Peyer's patch (tissue), 4 donors: ENCODE results near the gene CTBP1.

Experiments used
- POLR2A ChIP-seq, 2 donors: fragments of 450-650 bp; IDR thresholded peaks; one replicate each; pipeline ENCODE4 v1.5.1; 2017; ENCODE audit warnings: antibody characterized with exemption in 2 of 2, mild to moderate bottlenecking in 2 of 2, moderate library complexity in 2 of 2
- TF ChIP-seq, protein P1 (sequence below), 6 experiments: fragments of 450-650 bp in 4 of 6; fragments of 200-600 bp in 2 of 6; sonication (generic) in 1 of 6; IDR thresholded peaks; one replicate each; pipeline ENCODE4 v1.5.1; 2017 to 2019; ENCODE audit warnings: antibody characterized with exemption in 6 of 6, mild to moderate bottlenecking in 3 of 6, moderate library complexity in 1 of 6

GRCh38 chr4:1177274-1178141, 71.4 kb downstream of the CTBP1 start:
- TF ChIP-seq, protein P1, sequence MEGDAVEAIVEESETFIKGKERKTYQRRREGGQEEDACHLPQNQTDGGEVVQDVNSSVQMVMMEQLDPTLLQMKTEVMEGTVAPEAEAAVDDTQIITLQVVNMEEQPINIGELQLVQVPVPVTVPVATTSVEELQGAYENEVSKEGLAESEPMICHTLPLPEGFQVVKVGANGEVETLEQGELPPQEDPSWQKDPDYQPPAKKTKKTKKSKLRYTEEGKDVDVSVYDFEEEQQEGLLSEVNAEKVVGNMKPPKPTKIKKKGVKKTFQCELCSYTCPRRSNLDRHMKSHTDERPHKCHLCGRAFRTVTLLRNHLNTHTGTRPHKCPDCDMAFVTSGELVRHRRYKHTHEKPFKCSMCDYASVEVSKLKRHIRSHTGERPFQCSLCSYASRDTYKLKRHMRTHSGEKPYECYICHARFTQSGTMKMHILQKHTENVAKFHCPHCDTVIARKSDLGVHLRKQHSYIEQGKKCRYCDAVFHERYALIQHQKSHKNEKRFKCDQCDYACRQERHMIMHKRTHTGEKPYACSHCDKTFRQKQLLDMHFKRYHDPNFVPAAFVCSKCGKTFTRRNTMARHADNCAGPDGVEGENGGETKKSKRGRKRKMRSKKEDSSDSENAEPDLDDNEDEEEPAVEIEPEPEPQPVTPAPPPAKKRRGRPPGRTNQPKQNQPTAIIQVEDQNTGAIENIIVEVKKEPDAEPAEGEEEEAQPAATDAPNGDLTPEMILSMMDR (IDR thresholded peaks at IDR 0.05): no peak
- TF ChIP-seq POLR2A (IDR thresholded peaks at IDR 0.05): no peak
